HepG2 (cell line): ENCODE results near the gene DDRGK1. TPM values are rescaled to one million over a fixed set of nuclear protein-coding genes. Genes with fewer than 3 reads are reported as not detected.

Source experiments
- CBX5 ChIP-seq: sonication (generic); formaldehyde crosslinking; IDR thresholded peaks from 2 replicates; pipeline ENCODE4 v1.4.0; 2020; ENCODE audit warnings: missing genetic modification reagents, borderline replicate concordance
- GATAD1 ChIP-seq: IDR thresholded peaks from 2 replicates; pipeline ENCODE4 v1.6.1; 2016; ENCODE audit warnings: missing genetic modification reagents, missing compliant biosample characterization
- KMT2A ChIP-seq: sonication (generic); formaldehyde crosslinking; IDR thresholded peaks from 2 replicates; pipeline ENCODE4 v1.4.0; 2020; ENCODE audit warnings: missing genetic modification reagents
- NR2F1 ChIP-seq, 2 experiments: fragments of 450-650 bp in 1 of 2; formaldehyde crosslinking in 1 of 2; IDR thresholded peaks; 2 replicates each; pipeline versions ENCODE4 v1.5.0 to v1.6.1; 2016 to 2020; ENCODE audit warnings: mild to moderate bottlenecking in 1 of 2, missing compliant biosample characterization in 1 of 2, missing genetic modification reagents in 1 of 2, moderate library complexity in 1 of 2
- SPEN ChIP-seq: sonication (generic); formaldehyde crosslinking; IDR thresholded peaks from 2 replicates; pipeline ENCODE4 v1.5.1; 2020; ENCODE audit warnings: low read depth, mild to moderate bottlenecking, missing genetic modification reagents
- THAP8 ChIP-seq: sonication (generic); formaldehyde crosslinking; IDR thresholded peaks from 2 replicates; pipeline ENCODE4 v1.5.1; 2020; ENCODE audit warnings: missing genetic modification reagents, mild to moderate bottlenecking, borderline replicate concordance
- ZFP41 ChIP-seq: sonication (generic); formaldehyde crosslinking; IDR thresholded peaks from 2 replicates; pipeline ENCODE4 v1.4.0; 2020; ENCODE audit warnings: mild to moderate bottlenecking, missing genetic modification reagents, borderline replicate concordance
- ZNF256 ChIP-seq: sonication (generic); formaldehyde crosslinking; conservative IDR thresholded peaks from 2 replicates; pipeline ENCODE4 v1.4.0; 2020; ENCODE audit warnings: missing genetic modification reagents
- ZNF331 ChIP-seq: sonication (generic); formaldehyde crosslinking; IDR thresholded peaks from 2 replicates; pipeline ENCODE4 v1.4.0; 2020; ENCODE audit warnings: missing genetic modification reagents
- ZNF44 ChIP-seq: sonication (generic); formaldehyde crosslinking; IDR thresholded peaks from 2 replicates; pipeline ENCODE4 v1.5.1; 2020; ENCODE audit warnings: mild to moderate bottlenecking, missing genetic modification reagents
- ZNF441 ChIP-seq: sonication (generic); formaldehyde crosslinking; IDR thresholded peaks from 2 replicates; pipeline ENCODE4 v1.7.0; 2021; ENCODE audit warnings: missing genetic modification reagents, borderline replicate concordance
- ZNF556 ChIP-seq: sonication (generic); formaldehyde crosslinking; IDR thresholded peaks from 2 replicates; pipeline ENCODE4 v1.4.0; 2020; ENCODE audit warnings: mild to moderate bottlenecking, missing genetic modification reagents, borderline replicate concordance
- ZNF772 ChIP-seq: sonication (generic); formaldehyde crosslinking; IDR thresholded peaks from 2 replicates; pipeline ENCODE4 v1.5.0; 2020; ENCODE audit warnings: mild to moderate bottlenecking, missing genetic modification reagents
- ZSCAN25 ChIP-seq: sonication (generic); formaldehyde crosslinking; IDR thresholded peaks from 2 replicates; pipeline ENCODE4 v1.8.0; 2022; ENCODE audit warnings: mild to moderate bottlenecking, missing genetic modification reagents
- polyA plus RNA-seq, 8 experiments: library from polyadenylated mRNA; depleted of rRNA in 3 of 8; stranded (reverse) in 7 of 8; unstranded in 1 of 8; fragments of >200 nt; fragmentation: Illumina TruSeq in 4 of 8; extraction: Trizol in 4 of 8; gene quantifications; 2 replicates each; pipeline versions ENCODE4 v1.2.1 to v1.2.3, GENCODE V29; 2011 to 2016; ENCODE audit warnings: low read depth in 4 of 8, missing spikeins in 1 of 8, mixed read lengths in 1 of 8; ENCODE audit not compliant: insufficient read depth in 1 of 8
- total RNA-seq, 5 experiments: library from RNA; depleted of rRNA; stranded (reverse); fragments of >200 nt; fragmentation: Illumina TruSeq; extraction: Trizol; gene quantifications; 2 replicates each; pipeline ENCODE4 v1.2.3, GENCODE V29; 2016; ENCODE audit warnings: low read depth in 1 of 5
- TF ChIP-seq, protein P1 (sequence below): IDR thresholded peaks from 2 replicates; pipeline ENCODE4 v1.4.0; 2020; ENCODE audit warnings: mild to moderate bottlenecking, missing genetic modification reagents
- TF ChIP-seq, protein P2 (sequence below): IDR thresholded peaks from 2 replicates; pipeline ENCODE4 v1.6.1; 2016; ENCODE audit warnings: low read depth, missing genetic modification reagents, missing compliant biosample characterization
- TF ChIP-seq, protein P3 (sequence below): sonication (generic); formaldehyde crosslinking; IDR thresholded peaks from 2 replicates; pipeline ENCODE4 v1.4.0; 2020; ENCODE audit warnings: mild to moderate bottlenecking, missing genetic modification reagents

Gene DDRGK1
- total and polyA plus RNA-seq, 2 of the 13 experiments (the other 11 are each of a cell fraction or from before 2014, with no cell fraction given): 96.7 to 149 TPM

DNA sequence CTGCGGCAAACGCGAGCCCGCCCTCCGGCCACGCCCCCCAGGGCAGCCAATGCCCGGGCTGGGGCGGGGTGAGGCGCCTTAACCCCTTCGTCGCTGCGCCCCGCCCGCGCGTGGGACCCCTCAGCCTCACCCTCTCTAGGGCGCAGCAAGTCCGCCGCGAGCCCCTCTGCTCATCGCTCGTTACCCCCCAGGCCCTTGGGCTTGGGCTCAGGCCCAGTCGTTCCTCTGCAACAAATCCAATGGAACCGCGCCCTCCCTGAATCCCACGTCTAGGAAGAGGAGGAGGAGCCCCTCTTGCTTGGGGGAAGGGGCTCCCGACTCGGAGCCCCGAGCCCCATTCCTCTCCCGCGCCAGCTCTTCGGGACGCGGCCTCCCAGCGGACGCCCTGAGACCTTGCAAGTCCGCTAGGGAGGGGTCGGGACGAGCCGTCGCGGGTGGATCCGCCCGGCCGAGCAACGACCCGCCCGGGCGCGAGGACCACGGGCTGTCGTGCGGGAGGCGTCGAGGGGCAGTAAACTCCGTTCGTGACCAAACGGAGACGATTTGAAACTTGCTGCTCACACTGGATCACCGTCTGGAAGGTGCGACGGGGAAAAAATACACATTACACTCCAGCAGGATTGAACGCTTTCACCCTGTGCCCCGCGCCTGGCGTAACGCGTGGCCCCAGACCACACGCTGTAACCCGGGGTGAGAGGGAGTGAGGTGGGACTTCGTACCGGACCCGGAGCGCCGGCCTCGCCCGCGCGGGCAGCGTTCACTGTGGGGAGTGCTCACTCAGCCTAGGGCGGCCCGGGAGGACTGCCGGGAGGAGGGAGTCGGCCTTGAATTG is 30.7 kb downstream of the DDRGK1 start (continued):
- TF ChIP-seq, protein P1, sequence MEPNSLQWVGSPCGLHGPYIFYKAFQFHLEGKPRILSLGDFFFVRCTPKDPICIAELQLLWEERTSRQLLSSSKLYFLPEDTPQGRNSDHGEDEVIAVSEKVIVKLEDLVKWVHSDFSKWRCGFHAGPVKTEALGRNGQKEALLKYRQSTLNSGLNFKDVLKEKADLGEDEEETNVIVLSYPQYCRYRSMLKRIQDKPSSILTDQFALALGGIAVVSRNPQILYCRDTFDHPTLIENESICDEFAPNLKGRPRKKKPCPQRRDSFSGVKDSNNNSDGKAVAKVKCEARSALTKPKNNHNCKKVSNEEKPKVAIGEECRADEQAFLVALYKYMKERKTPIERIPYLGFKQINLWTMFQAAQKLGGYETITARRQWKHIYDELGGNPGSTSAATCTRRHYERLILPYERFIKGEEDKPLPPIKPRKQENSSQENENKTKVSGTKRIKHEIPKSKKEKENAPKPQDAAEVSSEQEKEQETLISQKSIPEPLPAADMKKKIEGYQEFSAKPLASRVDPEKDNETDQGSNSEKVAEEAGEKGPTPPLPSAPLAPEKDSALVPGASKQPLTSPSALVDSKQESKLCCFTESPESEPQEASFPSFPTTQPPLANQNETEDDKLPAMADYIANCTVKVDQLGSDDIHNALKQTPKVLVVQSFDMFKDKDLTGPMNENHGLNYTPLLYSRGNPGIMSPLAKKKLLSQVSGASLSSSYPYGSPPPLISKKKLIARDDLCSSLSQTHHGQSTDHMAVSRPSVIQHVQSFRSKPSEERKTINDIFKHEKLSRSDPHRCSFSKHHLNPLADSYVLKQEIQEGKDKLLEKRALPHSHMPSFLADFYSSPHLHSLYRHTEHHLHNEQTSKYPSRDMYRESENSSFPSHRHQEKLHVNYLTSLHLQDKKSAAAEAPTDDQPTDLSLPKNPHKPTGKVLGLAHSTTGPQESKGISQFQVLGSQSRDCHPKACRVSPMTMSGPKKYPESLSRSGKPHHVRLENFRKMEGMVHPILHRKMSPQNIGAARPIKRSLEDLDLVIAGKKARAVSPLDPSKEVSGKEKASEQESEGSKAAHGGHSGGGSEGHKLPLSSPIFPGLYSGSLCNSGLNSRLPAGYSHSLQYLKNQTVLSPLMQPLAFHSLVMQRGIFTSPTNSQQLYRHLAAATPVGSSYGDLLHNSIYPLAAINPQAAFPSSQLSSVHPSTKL (CRISPR knock-in tag): peak; percentile 67
- TF ChIP-seq ZSCAN25 (peak; percentile 56), ZNF556 (CRISPR knock-in tag) (peak; percentile 94), ZNF441 (CRISPR knock-in tag) (peak; percentile 89), THAP8 (CRISPR knock-in tag) (no peak; the same call in 1 of the 2 replicates), ZFP41 (CRISPR knock-in tag) (peak; percentile 76; the same call in 1 of the 2 replicates), GATAD1 (CRISPR knock-in tag) (peak; percentile 57; the same call in 1 of the 2 replicates), ZNF256 (no peak; the same call in 1 of the 2 replicates), NR2F1 (CRISPR knock-in tag; IDR thresholded peaks at IDR 0.05) (peak; percentile 38 to 73; a peak in 1 of 4 replicates), ZNF44 (CRISPR knock-in tag) (no peak), ZNF331 (CRISPR knock-in tag) (peak; percentile 82), ZNF772 (peak; percentile 87; the same call in 1 of the 2 replicates), CBX5 (peak; percentile 86; the same call in 1 of the 2 replicates), KMT2A (CRISPR knock-in tag) (peak; percentile 94), SPEN (peak; percentile 85)
- TF ChIP-seq, protein P2, sequence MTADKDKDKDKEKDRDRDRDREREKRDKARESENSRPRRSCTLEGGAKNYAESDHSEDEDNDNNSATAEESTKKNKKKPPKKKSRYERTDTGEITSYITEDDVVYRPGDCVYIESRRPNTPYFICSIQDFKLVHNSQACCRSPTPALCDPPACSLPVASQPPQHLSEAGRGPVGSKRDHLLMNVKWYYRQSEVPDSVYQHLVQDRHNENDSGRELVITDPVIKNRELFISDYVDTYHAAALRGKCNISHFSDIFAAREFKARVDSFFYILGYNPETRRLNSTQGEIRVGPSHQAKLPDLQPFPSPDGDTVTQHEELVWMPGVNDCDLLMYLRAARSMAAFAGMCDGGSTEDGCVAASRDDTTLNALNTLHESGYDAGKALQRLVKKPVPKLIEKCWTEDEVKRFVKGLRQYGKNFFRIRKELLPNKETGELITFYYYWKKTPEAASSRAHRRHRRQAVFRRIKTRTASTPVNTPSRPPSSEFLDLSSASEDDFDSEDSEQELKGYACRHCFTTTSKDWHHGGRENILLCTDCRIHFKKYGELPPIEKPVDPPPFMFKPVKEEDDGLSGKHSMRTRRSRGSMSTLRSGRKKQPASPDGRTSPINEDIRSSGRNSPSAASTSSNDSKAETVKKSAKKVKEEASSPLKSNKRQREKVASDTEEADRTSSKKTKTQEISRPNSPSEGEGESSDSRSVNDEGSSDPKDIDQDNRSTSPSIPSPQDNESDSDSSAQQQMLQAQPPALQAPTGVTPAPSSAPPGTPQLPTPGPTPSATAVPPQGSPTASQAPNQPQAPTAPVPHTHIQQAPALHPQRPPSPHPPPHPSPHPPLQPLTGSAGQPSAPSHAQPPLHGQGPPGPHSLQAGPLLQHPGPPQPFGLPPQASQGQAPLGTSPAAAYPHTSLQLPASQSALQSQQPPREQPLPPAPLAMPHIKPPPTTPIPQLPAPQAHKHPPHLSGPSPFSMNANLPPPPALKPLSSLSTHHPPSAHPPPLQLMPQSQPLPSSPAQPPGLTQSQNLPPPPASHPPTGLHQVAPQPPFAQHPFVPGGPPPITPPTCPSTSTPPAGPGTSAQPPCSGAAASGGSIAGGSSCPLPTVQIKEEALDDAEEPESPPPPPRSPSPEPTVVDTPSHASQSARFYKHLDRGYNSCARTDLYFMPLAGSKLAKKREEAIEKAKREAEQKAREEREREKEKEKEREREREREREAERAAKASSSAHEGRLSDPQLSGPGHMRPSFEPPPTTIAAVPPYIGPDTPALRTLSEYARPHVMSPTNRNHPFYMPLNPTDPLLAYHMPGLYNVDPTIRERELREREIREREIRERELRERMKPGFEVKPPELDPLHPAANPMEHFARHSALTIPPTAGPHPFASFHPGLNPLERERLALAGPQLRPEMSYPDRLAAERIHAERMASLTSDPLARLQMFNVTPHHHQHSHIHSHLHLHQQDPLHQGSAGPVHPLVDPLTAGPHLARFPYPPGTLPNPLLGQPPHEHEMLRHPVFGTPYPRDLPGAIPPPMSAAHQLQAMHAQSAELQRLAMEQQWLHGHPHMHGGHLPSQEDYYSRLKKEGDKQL: peak; percentile 69; the same call in 1 of the 2 replicates
- TF ChIP-seq, protein P3, sequence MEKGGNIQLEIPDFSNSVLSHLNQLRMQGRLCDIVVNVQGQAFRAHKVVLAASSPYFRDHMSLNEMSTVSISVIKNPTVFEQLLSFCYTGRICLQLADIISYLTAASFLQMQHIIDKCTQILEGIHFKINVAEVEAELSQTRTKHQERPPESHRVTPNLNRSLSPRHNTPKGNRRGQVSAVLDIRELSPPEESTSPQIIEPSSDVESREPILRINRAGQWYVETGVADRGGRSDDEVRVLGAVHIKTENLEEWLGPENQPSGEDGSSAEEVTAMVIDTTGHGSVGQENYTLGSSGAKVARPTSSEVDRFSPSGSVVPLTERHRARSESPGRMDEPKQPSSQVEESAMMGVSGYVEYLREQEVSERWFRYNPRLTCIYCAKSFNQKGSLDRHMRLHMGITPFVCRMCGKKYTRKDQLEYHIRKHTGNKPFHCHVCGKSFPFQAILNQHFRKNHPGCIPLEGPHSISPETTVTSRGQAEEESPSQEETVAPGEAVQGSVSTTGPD: no peak
